Measurements from ENCODE around the gene ZP2. TPM values are rescaled to one million over a fixed set of nuclear protein-coding genes. Genes with fewer than 3 reads are reported as not detected.

ZP2 gene
- total RNA-seq, 1 donor from 2014 or later, result not detected

DNA sequence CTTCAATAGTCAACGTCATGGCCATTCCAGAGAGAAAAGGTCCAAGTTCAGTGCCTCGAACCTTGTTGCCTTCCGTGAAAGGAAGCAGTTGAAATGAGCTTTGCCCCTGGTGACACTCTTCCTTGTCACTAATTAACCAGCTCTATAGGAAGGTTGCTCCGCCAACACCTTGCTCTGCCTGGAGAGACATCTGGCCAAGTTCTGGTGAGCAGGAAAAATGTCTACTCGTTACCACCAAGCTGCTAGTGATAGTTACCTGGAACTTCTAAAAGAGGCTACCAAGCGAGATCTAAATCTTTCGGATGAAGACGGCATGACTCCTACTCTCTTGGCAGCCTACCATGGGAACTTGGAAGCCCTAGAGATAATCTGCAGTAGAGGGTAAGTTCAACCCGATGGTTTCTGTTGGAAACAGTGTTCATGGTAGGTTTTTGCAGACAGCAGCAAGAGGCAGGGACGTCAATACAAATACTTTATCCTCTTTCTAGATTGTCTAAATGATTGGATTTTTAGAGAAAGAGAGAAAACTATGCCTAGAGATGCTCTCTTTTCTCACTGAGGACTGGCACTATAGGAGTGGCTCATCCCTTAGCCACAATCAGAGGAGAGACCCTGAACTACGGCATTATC lies 22.3 kb upstream of the ZP2 start, which contains the start of gene ANKS4B:
Gene ANKS4B, plus strand, starts transcription at position 179 of the 630 bp plus-strand sequence. Its CDS starts 39 bp downstream, at position 218.
- Mint-ChIP-seq H3K4me1 (no peaks in the 10 kb centered on the region), H3K9me3 (no peaks in the 10 kb centered on the region), H3K27ac (ENCODE audit: unreplicated experiment) (no peak within 1 kb of the TSS), H3K27me3 (ENCODE audit: low read depth) (peaks cover 12% of the 10 kb centered on the region), H3K36me3 (ENCODE audit: low read depth) (no peaks in the 10 kb centered on the region), H3K4me3 (no peak within 1 kb of the TSS)
- TF ChIP-seq, protein P1, sequence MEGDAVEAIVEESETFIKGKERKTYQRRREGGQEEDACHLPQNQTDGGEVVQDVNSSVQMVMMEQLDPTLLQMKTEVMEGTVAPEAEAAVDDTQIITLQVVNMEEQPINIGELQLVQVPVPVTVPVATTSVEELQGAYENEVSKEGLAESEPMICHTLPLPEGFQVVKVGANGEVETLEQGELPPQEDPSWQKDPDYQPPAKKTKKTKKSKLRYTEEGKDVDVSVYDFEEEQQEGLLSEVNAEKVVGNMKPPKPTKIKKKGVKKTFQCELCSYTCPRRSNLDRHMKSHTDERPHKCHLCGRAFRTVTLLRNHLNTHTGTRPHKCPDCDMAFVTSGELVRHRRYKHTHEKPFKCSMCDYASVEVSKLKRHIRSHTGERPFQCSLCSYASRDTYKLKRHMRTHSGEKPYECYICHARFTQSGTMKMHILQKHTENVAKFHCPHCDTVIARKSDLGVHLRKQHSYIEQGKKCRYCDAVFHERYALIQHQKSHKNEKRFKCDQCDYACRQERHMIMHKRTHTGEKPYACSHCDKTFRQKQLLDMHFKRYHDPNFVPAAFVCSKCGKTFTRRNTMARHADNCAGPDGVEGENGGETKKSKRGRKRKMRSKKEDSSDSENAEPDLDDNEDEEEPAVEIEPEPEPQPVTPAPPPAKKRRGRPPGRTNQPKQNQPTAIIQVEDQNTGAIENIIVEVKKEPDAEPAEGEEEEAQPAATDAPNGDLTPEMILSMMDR (conservative IDR thresholded peaks at IDR 0.05), result no peak
- no peak for DNase-seq (ENCODE audit: low read depth, low spot score)

DNA sequence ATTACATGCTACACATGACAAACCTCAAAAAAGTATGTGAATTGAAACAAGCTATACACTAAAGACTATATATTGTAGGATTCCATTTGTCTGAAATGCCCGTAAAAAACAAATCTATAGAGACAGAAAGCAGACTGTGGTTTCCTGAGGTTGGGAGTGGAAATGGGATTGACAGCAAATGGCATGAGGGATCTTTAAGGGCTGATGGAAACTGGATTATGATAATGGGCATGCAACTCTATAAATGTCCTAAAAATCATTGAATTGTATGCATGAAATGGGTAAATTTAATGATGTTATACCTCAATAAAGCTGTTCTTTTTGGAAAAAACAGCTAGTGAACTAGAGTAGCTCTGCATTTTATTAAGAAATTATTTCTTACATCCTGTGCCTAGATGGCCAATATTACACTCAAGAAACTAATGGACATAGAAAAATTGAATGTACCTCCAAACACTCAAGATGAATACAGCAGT lies 21.7 kb upstream of the ZP2 start:
- DNase-seq (ENCODE audit: low read depth, low spot score), result no peak
- TF ChIP-seq, protein P1 (conservative IDR thresholded peaks at IDR 0.05), result no peak
- Mint-ChIP-seq H3K36me3 (ENCODE audit: low read depth) (no peaks in the 10 kb centered on the region), H3K9me3 (no peaks in the 10 kb centered on the region), H3K4me3 (no peak overlapping the region), H3K27ac (ENCODE audit: unreplicated experiment) (no peak overlapping the region), H3K4me1 (peaks cover 1% of the 10 kb centered on the region), H3K27me3 (ENCODE audit: low read depth) (peaks cover 12% of the 10 kb centered on the region)

DNA sequence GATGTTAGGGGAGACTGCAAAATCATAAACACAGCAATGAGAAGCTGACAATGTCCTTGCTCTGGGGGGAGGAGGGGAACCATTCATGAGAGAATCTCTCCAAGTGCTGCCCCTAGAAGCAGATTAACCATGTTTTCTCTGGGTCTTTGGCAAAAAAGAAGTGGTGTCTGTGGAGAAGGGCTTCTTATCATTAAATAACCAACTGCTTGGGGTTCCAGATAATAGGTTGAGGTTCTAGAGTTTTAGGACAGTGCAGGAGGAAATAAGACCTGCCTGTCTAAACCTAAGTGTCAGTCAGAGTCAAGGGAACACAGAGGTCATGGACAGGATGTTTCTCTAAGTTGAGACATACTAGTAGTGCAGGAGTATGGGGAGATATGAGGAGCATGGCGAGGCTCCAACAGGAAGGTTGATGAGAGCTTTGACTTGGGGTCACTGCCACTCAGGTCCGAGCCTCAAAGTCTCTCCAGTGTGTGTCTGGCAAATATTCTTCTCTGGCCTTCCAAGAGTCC lies 17.0 kb upstream of the ZP2 start:
- H3K27me3 Mint-ChIP-seq (ENCODE audit: low read depth), result peaks cover 2% of the 10 kb centered on the region
- H3K36me3 Mint-ChIP-seq (ENCODE audit: low read depth), result no peaks in the 10 kb centered on the region
- DNase-seq (ENCODE audit: low read depth, low spot score), result no peak
- H3K9me3 Mint-ChIP-seq, result no peaks in the 10 kb centered on the region
- H3K4me1 Mint-ChIP-seq, result peaks cover 6% of the 10 kb centered on the region
- no peak overlapping the region for H3K4me3 Mint-ChIP-seq
- no peak overlapping the region for H3K27ac Mint-ChIP-seq (ENCODE audit: unreplicated experiment)
- TF ChIP-seq, protein P1 (conservative IDR thresholded peaks at IDR 0.05), result no peak

DNA sequence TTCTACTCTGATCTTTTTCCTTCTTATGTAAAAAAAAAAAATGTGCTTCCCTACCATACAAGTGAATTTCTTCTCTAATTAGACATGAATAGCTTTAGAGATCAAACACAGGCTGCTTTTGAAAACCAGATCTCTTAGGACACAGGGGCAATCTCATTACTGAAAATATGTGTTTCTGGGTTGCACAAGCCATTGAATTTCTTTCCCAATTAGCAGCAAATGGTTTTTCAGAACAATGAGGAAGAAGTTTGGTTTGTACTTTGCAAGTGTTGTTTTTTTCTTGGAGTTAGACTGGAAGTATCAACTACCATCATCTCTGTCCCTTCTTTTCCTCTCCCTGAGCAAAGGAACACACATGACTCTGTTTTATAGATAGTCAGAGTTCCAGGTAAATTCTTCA lies 16.5 kb upstream of the ZP2 start:
- Mint-ChIP-seq H3K27me3 (ENCODE audit: low read depth) (peaks cover 2% of the 10 kb centered on the region), H3K36me3 (ENCODE audit: low read depth) (no peaks in the 10 kb centered on the region), H3K4me3 (no peak overlapping the region), H3K9me3 (no peaks in the 10 kb centered on the region), H3K27ac (ENCODE audit: unreplicated experiment) (no peak overlapping the region), H3K4me1 (peaks cover 6% of the 10 kb centered on the region)
- TF ChIP-seq, protein P1 (conservative IDR thresholded peaks at IDR 0.05), result no peak
- no peak for DNase-seq (ENCODE audit: low read depth, low spot score)

DNA sequence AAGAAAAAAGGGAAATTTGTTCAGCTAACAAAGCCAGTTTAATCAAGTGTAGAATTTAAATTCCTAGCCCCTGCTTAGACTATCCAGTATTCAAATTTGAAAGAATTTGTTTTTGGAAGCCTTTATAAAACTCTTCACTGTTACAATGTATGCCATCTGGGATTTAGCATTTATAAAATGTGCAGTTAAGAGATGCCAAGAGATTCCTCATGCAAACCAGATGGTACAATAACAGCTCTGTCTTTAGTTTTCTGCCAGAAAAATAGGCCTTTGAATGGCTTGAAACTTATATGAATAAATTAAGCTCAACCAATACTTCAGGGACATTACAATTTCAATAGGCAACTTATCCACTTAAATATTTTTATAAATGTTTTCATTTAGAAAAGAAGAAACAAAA lies 15.4 kb upstream of the ZP2 start:
- DNase-seq (ENCODE audit: low read depth, low spot score), result no peak
- Mint-ChIP-seq H3K27me3 (ENCODE audit: low read depth) (peaks cover 6% of the 10 kb centered on the region), H3K4me3 (no peak overlapping the region), H3K9me3 (no peaks in the 10 kb centered on the region), H3K36me3 (ENCODE audit: low read depth) (no peaks in the 10 kb centered on the region), H3K27ac (ENCODE audit: unreplicated experiment) (no peak overlapping the region), H3K4me1 (peaks cover 6% of the 10 kb centered on the region)
- TF ChIP-seq, protein P1 (conservative IDR thresholded peaks at IDR 0.05), result no peak

Measured in neural crest cell (in vitro differentiated cells).